Measurements from ENCODE around the gene BFSP2. TPM values are rescaled to one million over a fixed set of nuclear protein-coding genes. Genes with fewer than 3 reads are reported as not detected.
A peak's percentile ranks its signal among the peaks of the same experiment; 100 is the strongest.

The BFSP2 gene
- total RNA-seq, 1 donor from 2014 or later = not detected

GRCh38 chr3:133443649-133444422 lies 44.0 kb downstream of the BFSP2 start:
- TF ChIP-seq, protein P1, sequence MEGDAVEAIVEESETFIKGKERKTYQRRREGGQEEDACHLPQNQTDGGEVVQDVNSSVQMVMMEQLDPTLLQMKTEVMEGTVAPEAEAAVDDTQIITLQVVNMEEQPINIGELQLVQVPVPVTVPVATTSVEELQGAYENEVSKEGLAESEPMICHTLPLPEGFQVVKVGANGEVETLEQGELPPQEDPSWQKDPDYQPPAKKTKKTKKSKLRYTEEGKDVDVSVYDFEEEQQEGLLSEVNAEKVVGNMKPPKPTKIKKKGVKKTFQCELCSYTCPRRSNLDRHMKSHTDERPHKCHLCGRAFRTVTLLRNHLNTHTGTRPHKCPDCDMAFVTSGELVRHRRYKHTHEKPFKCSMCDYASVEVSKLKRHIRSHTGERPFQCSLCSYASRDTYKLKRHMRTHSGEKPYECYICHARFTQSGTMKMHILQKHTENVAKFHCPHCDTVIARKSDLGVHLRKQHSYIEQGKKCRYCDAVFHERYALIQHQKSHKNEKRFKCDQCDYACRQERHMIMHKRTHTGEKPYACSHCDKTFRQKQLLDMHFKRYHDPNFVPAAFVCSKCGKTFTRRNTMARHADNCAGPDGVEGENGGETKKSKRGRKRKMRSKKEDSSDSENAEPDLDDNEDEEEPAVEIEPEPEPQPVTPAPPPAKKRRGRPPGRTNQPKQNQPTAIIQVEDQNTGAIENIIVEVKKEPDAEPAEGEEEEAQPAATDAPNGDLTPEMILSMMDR (conservative IDR thresholded peaks at IDR 0.05) = peak; percentile 35
- DNase-seq (ENCODE audit: low read depth, low spot score) = no peak

DNA sequence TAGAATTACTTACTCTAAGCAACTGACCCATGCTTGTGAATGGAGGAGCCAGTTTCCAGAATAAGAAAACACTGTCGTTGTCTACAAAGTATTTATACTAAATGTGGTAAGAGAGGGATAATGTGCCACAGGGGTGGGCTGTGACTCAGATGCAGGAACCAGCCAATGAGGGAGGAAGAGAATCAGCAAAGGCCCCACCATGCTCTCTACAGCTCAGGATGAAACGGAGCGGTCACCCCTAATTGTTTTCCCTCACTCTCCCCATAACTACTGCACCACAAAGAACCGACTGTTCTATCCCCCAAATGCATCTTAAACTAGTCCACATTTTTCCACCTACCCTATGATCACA lies 44.5 kb downstream of the BFSP2 start:
- peaks cover 9% of the 10 kb centered on the region for H3K4me1 Mint-ChIP-seq
- no peaks in the 10 kb centered on the region for H3K27me3 Mint-ChIP-seq (ENCODE audit: low read depth)
- no peak overlapping the region for H3K4me3 Mint-ChIP-seq
- no peak for DNase-seq (ENCODE audit: low read depth, low spot score)
- no peaks in the 10 kb centered on the region for H3K36me3 Mint-ChIP-seq (ENCODE audit: low read depth)
- no peak overlapping the region for H3K27ac Mint-ChIP-seq (ENCODE audit: unreplicated experiment)
- TF ChIP-seq, protein P1 (conservative IDR thresholded peaks at IDR 0.05) = no peak
- peaks cover 2% of the 10 kb centered on the region for H3K9me3 Mint-ChIP-seq

More at GRCh38 chr3:133443649-133444422, 44.0 kb downstream of the BFSP2 start:
- Mint-ChIP-seq H3K36me3 (ENCODE audit: low read depth) (no peaks in the 10 kb centered on the region), H3K9me3 (peaks cover 2% of the 10 kb centered on the region), H3K4me3 (no peak overlapping the region), H3K27ac (ENCODE audit: unreplicated experiment) (no peak overlapping the region), H3K4me1 (peaks cover 9% of the 10 kb centered on the region), H3K27me3 (ENCODE audit: low read depth) (no peaks in the 10 kb centered on the region)

- no peak for DNase-seq (ENCODE audit: low read depth, low spot score)
- Mint-ChIP-seq H3K27ac (ENCODE audit: unreplicated experiment) (peak overlapping the region; percentile 39), H3K36me3 (ENCODE audit: low read depth) (no peaks in the 10 kb centered on the region), H3K4me3 (no peak overlapping the region), H3K4me1 (peaks cover 9% of the 10 kb centered on the region), H3K9me3 (no peaks in the 10 kb centered on the region), H3K27me3 (ENCODE audit: low read depth) (no peaks in the 10 kb centered on the region)
- TF ChIP-seq, protein P1 (conservative IDR thresholded peaks at IDR 0.05) = no peak
Observed at GRCh38 chr3:133445108-133445507, 45.3 kb downstream of the BFSP2 start.

DNA sequence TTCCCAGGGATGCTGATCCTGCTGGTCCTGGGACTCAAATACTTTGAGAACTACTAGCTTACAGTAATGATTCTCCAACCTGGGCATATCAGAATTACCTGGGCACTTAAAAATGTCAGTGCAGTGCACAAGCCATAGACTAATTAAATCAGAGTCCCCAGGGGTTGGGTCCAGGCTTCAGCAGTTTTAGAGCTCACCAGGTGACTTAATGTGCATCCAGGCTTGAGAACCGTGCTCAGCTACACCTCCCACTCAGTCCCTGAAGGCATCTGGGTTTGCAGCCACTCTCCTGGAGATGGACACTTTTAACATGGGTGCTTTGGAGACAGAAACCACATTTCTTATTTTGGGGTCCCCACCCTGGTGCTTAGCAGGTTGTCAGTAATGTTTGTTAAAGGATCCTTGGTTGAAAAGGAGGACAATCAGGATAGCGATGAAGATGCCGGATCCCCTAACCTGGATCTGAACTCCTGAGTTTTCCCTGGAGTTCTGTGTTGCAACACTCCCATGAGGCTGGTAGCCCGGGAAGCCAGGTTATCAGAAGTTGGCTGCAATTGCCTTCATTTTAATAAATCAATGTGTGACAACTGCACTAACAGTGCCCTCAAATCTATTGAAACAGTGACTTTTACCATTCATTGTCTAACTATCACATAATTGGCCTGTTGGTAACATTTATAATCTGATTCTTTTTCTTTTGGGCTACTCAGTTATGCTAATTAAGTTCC lies 48.1 kb downstream of the BFSP2 start:
- no peaks in the 10 kb centered on the region for H3K9me3 Mint-ChIP-seq
- no peaks in the 10 kb centered on the region for H3K27me3 Mint-ChIP-seq (ENCODE audit: low read depth)
- no peak overlapping the region for H3K27ac Mint-ChIP-seq (ENCODE audit: unreplicated experiment)
- H3K4me3 Mint-ChIP-seq = no peak overlapping the region
- TF ChIP-seq, protein P1 (conservative IDR thresholded peaks at IDR 0.05) = no peak
- no peak for DNase-seq (ENCODE audit: low read depth, low spot score)
- H3K36me3 Mint-ChIP-seq (ENCODE audit: low read depth) = no peaks in the 10 kb centered on the region
- peaks cover 21% of the 10 kb centered on the region for H3K4me1 Mint-ChIP-seq

DNA sequence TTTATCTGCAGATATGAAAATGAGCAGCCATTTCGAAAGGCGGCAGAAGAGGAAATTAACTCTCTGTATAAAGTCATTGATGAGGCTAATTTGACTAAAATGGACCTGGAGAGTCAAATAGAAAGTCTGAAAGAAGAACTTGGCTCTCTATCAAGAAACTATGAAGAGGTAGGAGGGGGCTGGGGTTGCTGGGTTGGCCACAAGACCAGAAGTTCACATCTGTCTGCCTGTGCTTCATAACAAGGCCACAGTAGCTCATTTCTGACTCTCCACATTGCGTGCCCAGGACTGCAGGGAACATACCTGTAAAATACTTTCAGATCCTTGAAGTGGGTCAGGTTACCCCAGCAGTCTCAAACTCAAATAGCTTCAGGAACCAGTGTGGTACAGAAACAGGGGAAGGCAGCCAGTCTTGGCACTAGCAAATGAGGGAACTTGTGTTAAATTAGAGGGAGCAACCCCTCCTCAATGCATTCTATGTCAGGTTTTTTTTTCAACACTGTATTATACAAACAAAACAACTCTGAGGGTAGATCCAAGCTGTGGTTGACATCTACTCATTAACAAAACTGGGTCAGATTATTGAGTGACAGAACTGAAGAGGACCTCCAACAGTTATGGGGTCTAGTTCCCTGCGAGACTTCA lies 48.7 kb downstream of the BFSP2 start:
- Mint-ChIP-seq H3K27me3 (ENCODE audit: low read depth) (no peaks in the 10 kb centered on the region), H3K4me1 (peaks cover 28% of the 10 kb centered on the region), H3K27ac (ENCODE audit: unreplicated experiment) (no peak overlapping the region), H3K36me3 (ENCODE audit: low read depth) (no peaks in the 10 kb centered on the region), H3K9me3 (no peaks in the 10 kb centered on the region), H3K4me3 (no peak overlapping the region)
- TF ChIP-seq, protein P1 (conservative IDR thresholded peaks at IDR 0.05) = no peak
- DNase-seq (ENCODE audit: low read depth, low spot score) = no peak
